ENCODE results near the gene SFMBT1. TPM values are rescaled to one million over a fixed set of nuclear protein-coding genes. Genes with fewer than 3 reads are reported as not detected.

The SFMBT1 gene
- total and polyA plus RNA-seq, 11 donors, result 3.4 to 18.8 (median 14.3) TPM

DNA sequence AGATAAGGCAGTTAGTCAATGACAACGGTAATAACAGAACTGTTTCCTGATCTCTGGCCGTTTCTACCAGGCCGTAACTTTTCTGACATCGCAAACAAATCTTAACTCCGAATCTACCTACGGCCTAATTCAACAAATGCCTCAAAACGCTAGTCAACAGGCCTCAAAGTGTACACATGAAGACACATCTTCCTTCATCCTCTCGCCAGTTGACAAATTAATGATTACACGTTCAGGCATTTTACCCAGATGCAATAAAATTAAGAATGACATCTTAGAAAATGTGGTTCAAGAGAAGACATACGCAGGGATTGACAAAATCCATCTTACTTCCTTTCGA is 1.5 kb downstream of the SFMBT1 start:
- H3K4me1 ChIP-seq, result peaks cover 0 to 38% (median 21%) of the 10 kb centered on the region in 12 donors
- ATAC-seq (no peak), DNase-seq (no peak)
- peak overlapping the region; percentile 65 to 99 (median 80) for H3K4me3 ChIP-seq
- peak overlapping the region; percentile 73 to 96 (median 89) for H3K27ac ChIP-seq
- TF ChIP-seq, protein P1, sequence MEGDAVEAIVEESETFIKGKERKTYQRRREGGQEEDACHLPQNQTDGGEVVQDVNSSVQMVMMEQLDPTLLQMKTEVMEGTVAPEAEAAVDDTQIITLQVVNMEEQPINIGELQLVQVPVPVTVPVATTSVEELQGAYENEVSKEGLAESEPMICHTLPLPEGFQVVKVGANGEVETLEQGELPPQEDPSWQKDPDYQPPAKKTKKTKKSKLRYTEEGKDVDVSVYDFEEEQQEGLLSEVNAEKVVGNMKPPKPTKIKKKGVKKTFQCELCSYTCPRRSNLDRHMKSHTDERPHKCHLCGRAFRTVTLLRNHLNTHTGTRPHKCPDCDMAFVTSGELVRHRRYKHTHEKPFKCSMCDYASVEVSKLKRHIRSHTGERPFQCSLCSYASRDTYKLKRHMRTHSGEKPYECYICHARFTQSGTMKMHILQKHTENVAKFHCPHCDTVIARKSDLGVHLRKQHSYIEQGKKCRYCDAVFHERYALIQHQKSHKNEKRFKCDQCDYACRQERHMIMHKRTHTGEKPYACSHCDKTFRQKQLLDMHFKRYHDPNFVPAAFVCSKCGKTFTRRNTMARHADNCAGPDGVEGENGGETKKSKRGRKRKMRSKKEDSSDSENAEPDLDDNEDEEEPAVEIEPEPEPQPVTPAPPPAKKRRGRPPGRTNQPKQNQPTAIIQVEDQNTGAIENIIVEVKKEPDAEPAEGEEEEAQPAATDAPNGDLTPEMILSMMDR (IDR thresholded peaks at IDR 0.05), result no peak
- TF ChIP-seq POLR2A (IDR thresholded peaks at IDR 0.05), result no peak
- no peaks in the 10 kb centered on the region for H3K36me3 ChIP-seq
- H3K9me3 ChIP-seq, result no peaks in the 10 kb centered on the region
- intact Hi-C loops (cut with DNase I), result loop anchor here in 2 of 10 donors (5.0 to 10.0 kb wide), 2 partner anchors 110 to 147 kb away; partner anchors contain the start of gene STIMATE (in 1 of the 2)
- H3K27me3 ChIP-seq, result no peaks in the 10 kb centered on the region
- WGBS, 4 donors, result 52 to 60% (median 58%) methylated on average over 11 of the region's 11 CpGs

DNA sequence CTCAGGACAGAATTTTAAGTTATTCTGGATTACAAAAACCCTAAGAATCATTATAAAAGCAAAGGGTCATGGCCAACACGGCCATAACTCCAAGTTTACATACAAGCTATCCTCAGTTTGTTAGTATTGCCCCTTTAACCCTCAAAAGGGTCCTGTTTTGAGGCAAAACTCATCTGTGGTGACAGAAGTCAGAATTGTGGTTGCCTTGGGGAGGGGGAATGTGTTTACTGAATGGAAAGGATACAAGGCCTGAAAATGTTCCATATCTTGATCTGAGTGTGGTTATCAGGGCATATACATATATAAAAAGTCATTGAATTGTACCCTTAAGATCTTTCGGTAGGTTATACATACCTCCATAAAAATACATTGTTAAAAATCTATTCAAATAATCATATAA is 2.1 kb downstream of the SFMBT1 start:
- DNase-seq (no peak), ATAC-seq (no peak)
- intact Hi-C loops (cut with DNase I), result loop anchor here in 2 of 10 donors (5.0 to 10.0 kb wide), 2 partner anchors 109 to 146 kb away; partner anchors contain the start of gene STIMATE (in 1 of the 2)
- TF ChIP-seq, protein P1 (IDR thresholded peaks at IDR 0.05), result no peak
- TF ChIP-seq POLR2A (IDR thresholded peaks at IDR 0.05), result no peak
- Histone ChIP-seq H3K4me3 (peak overlapping the region in 6 of 12 donors; percentile 70 to 99 (median 84)), H3K4me1 (peaks cover 0 to 38% (median 21%) of the 10 kb centered on the region in 12 donors), H3K36me3 (no peaks in the 10 kb centered on the region), H3K27me3 (no peaks in the 10 kb centered on the region), H3K27ac (peak overlapping the region in 3 of 12 donors; percentile 13 to 93 (median 90)), H3K9me3 (no peaks in the 10 kb centered on the region)
- WGBS, 4 donors, result 94 to 100% (median 95%) methylated on average over 2 of the region's 2 CpGs

DNA sequence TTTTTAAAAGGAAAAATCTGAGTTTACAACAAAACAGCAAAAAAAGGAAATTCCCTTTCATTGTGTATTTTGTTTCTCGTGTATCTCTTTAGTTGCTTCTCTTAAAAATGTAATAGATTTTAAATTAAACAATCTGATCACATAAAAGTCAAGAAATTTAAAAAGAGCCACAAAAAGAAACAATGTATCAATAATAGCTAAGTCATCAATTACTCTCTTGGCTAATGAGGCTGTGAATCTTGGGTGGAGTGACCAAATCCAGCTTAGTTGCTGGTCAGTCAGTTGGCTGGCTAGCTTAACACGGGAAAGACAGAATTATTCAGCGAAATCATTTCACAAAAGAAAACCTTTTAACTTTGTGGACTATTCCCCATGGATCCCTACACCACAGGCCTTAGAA is 3.2 kb downstream of the SFMBT1 start:
- Histone ChIP-seq H3K27ac (no peak overlapping the region), H3K27me3 (no peaks in the 10 kb centered on the region), H3K9me3 (no peaks in the 10 kb centered on the region), H3K4me1 (peaks cover 0 to 38% (median 21%) of the 10 kb centered on the region in 12 donors), H3K36me3 (no peaks in the 10 kb centered on the region), H3K4me3 (no peak overlapping the region)
- TF ChIP-seq, protein P1 (IDR thresholded peaks at IDR 0.05), result no peak
- no peak for TF ChIP-seq POLR2A (IDR thresholded peaks at IDR 0.05)
- WGBS, 4 donors, result 92 to 97% (median 95%) methylated on average over 3 of the region's 3 CpGs
- intact Hi-C loops (cut with DNase I), result loop anchor here in 2 of 10 donors (5.0 to 10.0 kb wide), 2 partner anchors 108 to 145 kb away; partner anchors contain the start of gene STIMATE (in 1 of the 2)
- no peak for ATAC-seq
- no peak for DNase-seq

DNA sequence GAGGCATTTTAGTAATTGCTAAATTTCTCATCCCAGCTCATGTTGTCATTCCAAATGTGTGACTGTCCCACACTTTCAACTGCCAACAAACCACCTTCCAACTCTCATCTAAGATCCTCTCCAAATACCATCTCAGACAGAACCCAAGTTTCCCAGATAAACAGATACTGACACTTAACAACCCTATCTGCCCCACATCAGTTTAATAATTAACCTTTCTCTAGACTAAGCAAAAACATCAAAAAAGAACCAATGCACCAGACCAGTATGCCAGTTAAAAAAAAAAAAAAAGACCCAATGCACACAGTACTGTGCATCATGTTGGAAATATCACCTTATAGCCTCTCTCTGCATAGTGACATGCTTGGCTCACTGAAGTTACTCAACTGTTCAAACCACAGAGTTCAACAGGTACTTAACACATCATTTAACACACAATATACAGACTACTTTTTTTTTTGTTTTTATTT is 5.5 kb downstream of the SFMBT1 start:
- intact Hi-C loops (cut with DNase I), result loop anchor here in 2 of 10 donors (5.0 to 10.0 kb wide), 2 partner anchors 106 to 143 kb away; partner anchors contain the start of gene STIMATE (in 1 of the 2)
- TF ChIP-seq POLR2A (IDR thresholded peaks at IDR 0.05), result no peak
- TF ChIP-seq, protein P1 (IDR thresholded peaks at IDR 0.05), result no peak

More for the DNA sequence above, 5.5 kb downstream of the SFMBT1 start:
- no peaks in the 10 kb centered on the region for H3K27me3 ChIP-seq
- peaks cover 0 to 30% (median 15%) of the 10 kb centered on the region in 12 donors for H3K4me1 ChIP-seq
- no peaks in the 10 kb centered on the region for H3K9me3 ChIP-seq
- no peaks in the 10 kb centered on the region for H3K36me3 ChIP-seq
- ATAC-seq (no peak), DNase-seq (no peak)
- H3K4me3 ChIP-seq, result no peak overlapping the region
- H3K27ac ChIP-seq, result no peak overlapping the region

Measured in heart left ventricle (tissue), 16 donors.